GM11168 (cell line): ENCODE data around the gene MGMT.

Experiments
- in situ Hi-C: fragments of 300-500 bp; cut with MboI; formaldehyde crosslinking; loops from one replicate; pipeline ENCODE4 v1.12.0; 2022; ENCODE audit warnings: low sequenced_read_pairs; ENCODE audit not compliant: unreplicated experiment

Gene MGMT

DNA sequence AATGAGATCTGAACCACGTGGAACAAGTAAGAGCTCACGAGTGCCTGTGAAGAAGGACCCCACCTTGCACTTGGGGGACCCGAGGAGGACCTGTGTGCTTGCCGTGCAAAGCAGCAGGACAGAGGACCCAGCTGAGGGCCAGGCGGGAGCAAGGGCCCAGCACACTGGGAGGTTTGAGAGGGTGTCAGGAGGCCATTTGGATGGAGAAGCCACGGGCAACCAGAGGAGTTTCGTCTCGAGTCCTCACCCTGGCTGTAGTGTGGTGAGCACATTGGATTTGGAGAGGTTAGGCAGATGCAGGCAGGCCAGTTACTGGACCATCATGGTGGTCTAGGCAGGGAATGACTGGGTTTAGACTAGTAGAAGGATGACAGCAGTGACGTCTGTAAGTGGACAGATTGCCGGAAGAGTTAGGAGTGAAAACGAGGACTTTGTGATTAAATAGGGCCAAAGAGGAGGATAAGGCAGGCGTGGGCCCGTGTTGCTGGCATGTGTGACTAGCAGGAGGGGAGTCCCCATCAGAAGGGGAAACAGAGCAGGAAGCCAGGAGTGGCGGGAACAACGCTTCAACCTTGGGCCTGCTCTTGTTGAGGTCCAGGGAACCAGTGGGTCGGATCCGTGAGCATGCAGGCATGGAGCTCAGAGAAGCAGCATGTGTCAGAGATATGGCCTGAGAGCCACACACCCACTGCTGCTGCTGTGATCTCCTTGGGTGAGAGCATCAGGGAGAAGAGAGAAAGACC is 208.2 kb downstream of the MGMT start:
- in situ Hi-C loops: no loop called here

DNA sequence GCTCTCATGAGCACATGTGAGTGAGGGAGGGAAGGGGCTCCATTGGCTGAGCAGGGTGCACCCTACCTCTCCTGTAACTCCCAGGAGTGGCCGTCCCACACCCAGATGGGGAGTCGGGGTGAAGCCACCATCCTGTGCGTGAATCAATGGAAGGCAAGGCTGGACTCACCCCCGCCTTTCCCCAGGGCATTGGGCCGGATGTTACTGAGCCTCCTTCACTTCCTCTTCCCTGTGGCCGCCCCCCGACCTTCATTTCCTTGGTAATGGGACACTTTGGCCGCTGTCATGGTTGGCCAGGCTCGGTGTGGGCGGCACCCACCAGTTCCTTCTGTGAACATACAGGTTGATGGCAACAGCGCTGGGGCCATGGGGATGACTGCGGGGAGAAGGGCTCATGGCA is 209.0 kb downstream of the MGMT start:
- in situ Hi-C loops: no loop called here

DNA sequence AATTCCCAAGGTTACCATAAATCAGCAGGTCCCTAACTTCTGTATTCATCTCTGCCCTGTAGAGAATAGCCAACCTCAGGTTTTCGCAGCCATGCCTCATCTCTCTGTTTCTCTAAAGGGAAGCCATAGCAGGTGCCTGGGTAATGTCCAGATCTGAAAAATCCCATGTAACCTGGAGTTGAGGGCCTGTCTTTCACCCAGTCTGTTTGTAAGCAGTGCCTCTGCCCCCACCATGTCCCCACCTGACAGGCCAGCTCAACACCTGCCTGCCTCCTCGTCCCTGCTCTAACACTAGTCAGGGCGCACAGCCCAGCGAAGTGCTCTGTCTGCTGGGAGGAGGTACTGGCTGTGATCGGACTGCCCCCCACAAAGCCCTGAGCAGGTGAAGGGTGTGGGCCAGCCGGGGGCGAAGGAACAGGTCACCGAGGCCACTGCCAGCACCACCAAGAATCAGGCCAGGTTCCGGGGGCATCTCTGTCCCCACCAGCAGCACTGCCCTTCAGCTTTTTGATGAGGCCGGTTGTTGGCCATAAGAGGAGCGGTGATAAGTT is 210.4 kb downstream of the MGMT start:
- in situ Hi-C loops: no loop called here

DNA sequence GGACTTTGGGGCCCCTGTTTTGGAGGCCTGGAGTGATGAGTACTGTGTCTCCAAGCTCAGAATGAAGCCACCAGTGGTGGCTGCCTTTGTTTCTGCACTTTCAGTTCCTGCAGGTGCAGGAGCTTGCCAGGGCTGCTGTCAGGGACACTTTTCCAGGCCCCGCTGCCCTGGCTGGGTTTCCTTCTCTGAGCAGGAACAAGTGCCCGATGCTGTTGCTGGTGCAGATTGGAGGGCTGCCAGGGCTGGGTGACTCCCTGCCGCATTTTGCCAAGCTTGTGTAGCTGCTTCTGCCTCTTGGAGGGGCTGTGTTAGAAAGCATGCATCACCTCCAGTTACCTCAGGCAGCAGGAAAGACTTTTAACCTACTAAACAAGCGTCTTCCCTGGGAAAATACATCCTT is 211.1 kb downstream of the MGMT start:
- in situ Hi-C loops: no loop called here

DNA sequence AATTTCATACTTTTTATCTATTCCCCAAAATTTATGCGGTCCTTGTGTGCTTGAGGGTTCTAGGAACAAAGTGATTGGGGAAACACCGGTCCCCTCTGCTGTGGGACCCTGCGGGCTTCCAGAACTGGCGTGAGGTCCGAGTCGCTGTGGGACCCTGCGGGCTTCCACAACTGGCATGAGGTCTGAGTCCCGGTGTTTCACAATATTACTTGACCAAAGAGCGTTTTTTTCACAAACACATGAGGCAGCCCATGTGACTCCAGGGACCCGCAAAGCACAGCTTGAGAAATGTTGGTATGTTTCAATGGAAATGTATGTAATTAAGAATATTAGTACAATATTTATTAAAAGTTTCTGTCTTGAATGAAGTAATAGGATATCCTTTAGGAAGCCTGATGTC is 212.2 kb downstream of the MGMT start:
- in situ Hi-C loops: no loop called here

DNA sequence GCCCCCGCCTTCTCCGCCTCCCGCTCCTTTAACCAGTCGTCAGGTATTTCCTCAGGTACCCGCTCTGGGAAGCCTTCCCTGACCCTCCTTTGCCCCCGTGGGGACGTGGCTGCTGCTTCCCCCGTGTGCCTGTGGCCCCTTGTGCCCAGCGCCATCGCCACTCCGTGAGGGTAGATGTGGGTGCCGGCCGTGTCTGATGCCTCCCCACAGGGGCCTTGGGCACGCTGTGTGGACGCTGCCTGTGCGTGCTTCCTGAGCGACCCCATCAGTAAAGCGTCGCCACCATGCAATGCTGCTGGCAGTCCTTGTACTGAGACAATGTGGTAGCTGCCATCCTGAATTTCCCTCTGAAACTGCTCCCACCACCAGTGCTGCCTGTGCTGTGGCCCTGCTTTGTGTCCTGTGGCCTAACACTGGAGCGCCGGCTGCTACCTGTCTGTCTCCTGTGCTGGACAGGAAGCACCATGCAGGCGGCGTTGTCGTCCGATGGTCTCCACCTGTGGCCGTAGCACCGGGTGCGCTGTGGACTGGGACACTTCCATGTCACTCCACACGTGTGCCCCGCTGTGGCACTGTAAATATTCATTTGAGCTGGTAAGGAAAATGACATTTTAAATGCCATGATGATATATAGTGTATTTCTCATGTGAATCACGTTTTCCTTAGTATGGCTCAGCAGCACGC is 213.8 kb downstream of the MGMT start:
- in situ Hi-C loops: no loop called here

DNA sequence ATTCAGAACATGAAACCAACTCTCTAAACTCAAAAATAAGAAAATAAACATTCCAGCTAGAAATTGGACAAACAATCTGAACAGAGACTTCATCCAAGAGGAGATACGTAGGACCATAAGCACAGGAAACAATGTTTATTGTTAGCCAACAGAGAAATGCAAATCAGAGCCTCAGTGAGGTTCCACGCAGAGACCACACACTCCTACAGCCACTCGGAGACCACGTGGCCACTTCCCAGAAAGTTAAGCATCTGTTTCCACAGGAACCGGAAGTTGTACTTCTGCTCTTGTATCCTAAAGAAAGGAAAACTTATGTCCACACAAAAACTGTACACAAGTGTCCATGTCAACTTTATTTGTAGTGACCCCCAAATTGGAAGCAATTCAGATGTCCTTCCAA is 214.8 kb downstream of the MGMT start:
- in situ Hi-C loops: no loop called here

DNA sequence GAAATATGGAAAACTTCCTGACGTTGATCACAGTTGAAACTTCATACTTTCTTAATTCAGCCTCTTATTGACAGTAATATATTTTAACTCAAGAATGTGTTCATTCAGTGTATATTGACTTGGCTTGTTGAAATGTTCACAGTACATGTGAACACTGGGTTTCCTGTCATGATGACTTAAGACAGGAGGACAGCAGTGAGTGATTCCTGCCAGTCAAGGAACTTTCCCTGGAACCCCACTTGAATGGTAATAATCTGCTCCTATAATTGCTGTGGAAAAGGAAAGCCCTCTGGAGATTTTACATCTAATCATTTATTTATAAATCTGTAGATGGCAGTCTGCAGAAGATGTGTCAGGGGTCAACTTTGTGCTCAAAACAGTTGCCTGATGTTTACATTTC is 216.5 kb downstream of the MGMT start:
- in situ Hi-C loops: no loop called here

DNA sequence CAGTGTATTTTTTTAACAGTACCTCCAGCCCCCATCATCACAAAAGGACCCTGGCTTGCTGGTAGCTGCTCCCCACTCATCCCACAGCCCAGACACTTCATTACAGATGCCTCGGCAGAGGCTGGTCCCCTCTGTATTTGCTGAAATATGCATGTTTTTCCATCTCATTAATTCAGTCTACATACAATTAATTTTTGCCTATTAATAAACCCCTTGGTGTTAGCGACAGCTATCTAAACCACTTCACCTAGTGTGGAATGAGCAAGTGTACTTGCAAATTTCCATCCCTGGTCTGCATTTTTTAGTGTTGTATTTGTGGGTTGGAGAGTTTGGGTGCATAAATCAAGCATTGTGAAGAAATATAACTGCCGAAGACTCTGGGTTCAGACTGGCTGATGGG is 216.9 kb downstream of the MGMT start:
- in situ Hi-C loops: no loop called here

DNA sequence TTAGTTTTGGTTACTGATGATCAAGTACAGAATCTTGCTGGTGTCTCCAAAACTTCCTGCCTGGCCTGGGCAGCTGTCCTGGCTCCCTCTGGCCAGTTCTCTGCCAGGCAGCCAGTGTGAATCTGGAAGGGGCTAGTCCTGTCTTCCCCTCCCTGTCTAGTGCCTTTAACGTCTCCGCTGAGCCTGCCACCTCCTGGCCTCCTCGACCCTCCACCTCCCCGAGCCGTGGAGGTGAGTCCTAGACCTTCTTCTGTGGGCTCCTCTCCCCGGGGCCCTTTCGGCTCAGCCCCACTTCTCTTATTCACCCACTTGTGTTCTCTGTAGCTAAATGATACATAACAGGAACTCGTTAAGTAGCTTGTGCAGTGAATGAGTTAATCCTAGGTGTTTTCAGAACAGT is 218.2 kb downstream of the MGMT start:
- in situ Hi-C loops: no loop called here

DNA sequence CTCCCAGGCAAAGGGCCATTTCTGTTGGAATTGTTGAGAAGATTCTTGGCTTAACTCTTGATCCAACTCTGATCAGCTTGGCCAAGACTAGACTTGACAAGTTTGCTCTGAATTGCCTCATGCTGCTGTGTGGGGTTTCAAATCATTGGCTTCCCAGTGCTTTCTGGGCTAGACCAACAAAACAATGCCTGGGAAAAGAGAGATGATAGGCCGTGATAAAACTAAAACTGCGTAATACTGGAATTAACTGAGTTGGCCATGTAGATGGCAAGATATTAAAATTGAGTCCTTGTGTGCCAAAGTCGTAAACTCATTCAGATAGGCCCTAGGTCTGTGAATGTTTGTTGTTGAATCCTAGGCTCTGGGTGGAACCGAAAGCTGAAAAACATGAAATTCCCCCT is 222.6 kb downstream of the MGMT start:
- in situ Hi-C loops: no loop called here

DNA sequence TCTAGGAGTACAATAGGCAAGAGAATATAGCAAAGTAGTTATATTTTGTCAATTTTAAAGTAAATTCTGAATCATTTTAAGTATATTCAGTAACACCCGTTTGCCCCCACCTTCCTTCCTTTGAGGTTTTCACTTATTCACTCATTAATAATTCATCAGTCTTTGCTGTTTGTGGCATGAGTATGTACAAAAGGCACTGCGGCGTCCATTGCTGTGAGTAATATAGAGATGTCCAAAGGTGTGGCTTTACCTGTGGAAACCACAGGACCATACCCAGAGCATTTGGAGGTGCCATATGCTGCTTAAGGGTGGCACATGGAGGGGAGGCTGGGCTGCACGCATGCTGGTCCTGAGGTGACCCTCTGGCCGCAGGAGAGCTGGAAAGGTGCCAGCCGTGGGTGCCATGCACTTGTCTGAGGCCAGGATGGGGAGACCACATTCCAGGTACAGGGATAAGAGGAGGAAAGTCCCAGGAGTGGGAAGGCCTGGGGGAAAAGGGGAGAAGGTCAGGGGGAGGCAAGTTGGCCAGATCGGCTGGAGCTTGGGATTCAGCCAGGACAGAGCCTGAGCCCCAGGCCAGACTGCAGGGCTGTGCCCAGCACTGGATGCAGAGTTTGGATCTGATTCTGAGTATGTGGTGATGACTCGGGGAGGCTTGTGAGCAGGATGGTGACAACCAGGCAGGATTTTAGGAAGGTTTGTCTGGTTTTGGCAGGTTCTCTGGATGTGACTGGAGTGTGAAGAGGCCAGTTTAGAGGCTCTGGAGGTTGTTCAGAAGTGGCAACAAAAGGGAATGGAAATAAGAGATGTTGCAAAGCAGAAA is 223.4 kb downstream of the MGMT start:
- in situ Hi-C loops: no loop called here

DNA sequence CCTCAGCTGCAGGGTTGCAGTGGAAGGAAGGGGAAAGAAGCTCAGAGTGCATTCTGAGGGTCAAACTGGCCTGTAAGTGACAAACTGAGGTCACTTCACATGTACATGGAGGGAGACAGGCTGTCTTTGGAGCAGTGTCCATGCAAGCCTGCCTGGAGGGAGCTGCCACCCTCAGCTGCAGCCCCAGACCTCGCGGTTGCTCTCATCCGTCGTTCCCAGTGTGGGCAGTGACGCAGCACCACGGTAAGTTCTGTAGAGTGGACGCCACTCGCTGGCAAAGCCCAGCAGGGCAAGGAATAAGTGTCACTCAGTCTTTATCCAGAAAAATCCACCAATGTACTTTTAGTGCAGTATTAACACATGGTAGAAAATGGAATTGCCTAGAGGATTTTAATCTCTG is 225.7 kb downstream of the MGMT start:
- in situ Hi-C loops: no loop called here

DNA sequence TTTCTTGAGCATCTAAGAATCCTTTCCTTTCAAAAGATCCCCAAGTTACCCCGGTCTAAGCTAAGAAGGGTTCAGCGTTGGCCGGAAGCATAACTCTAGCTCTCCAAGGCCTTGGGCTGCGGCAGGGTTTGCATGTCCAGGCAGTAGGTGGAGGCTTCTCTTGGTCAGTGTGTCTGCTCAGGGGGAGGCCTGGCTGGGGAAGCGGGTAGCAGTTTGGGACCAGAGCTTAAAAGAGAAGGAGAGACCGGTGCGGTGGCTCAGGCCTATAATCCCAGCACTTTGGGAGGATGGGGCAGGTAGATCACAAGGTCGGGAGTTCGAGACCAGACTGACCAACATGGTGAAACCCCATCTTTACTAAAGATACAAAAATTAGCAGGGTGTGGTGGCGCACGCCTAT is 226.3 kb downstream of the MGMT start:
- in situ Hi-C loops: no loop called here

DNA sequence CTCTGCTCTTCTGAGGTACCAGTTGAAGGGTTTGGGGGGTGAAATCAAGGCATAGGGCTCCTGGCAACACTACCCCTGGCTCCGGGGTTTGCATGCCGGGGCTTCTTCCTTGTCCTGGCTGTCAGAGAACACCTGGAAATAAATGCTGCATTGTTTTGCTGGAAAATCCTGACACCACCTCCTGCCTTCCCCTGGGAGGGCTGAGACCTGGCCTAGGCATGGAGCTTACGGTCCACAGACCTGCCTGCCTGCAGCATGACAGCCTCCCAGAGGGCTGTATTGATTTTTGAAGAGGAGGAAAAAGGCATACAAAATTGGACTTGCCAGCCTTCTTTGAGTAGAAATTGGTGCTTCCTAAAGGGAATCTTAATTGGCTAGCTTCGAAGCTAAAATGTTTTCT is 227.1 kb downstream of the MGMT start:
- in situ Hi-C loops: no loop called here

DNA sequence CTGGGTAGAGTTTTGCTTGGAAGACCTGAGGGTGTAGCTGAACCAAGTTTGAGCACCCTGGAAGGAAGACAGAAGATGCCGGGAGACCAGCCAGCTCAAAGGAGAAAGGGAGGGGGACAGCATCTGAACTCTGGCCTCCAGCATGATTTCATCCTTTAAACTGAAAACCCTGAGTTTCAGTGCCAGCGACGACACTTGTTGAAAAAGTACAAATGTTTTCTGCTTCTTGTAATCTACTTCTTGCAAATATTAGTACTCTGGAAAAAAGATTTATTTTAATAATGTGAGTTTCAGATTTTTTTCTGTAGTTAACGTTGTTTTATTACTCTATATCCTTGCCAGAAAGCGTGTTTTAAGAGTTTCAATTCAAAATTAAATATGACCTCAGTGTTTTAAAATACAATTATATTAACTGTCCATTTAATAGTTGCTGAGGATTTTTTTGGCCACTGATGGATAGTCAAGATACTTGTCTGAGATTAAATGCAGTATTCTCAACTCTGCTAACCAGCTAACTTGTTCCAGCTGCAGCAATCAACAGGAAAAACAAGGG is 227.7 kb downstream of the MGMT start:
- in situ Hi-C loops: no loop called here

DNA sequence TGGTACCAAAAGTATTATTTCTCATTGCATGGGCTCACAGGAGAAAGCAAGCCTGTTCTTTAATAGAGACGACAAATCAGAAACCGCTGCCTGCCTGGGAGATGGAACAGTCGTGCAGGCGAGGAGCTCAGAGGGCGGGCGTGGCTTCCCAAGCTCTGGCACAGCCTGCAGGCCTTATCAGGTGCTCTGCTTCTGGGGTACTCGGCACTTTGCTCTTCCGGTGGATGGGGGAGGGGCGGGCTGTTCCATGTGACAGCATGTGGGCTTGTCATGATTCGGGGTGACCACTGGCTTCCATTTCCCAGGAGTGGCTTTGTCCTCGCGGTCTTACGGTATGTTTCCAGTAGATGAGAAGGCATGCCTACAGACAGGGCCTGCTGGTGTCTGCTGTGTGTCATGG is 228.6 kb downstream of the MGMT start:
- in situ Hi-C loops: no loop called here

DNA sequence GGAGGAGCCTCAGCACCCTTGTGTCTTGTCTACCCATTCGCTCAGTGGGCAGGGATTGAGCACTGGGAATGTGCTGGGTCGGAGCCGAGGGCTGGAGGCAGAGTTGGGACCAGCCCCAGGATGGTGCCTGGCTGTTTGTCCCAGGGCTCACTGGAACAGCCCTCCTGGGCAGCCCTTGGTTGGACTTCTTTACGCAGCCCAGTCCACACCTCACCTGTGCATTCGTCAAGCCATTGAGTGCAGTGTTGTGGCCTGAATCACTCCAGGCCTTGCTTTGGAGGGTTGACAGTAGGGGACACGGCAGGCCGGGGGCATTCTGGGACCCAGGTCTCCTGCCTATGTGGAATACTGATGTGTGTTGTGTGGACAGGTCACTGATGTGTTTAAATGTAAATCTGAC is 229.6 kb downstream of the MGMT start:
- in situ Hi-C loops: no loop called here

DNA sequence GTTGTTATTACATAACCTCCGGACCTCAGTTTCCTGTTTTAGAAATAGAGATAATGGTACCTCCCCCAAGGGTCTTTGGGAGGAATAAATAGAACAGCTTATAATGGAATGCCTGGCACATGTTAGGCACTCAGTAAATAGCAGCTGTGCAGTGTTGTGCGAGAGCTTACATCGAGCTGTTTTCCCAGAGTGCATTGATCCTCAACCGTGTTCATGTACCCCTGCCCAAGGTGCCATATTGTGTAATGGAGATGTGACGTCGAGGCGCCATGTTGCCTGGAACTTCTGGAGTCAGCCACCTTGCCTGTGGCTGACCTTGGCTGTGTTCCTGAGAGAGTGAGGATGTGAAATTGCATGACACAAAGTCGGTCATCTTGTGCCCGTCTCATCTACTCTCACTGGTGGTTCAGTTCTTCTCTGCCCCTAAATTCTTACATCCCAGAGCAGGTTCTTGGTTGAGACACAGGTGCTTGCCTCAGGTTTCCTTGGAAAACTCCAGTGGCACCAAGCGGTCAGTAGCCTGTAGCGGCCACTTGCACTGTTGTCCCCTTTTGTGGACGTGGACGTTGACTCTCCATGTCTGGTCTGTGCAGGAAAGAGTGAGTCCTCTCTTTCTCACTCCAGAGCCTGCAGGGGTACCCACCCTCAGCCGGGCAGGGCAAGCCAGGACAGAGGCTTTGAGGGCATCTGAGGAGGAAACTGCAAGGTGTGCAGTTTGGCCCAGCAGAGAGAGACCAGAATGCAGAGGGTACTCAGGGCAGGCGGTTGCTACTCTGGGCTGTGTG is 230.6 kb downstream of the MGMT start:
- in situ Hi-C loops: no loop called here

DNA sequence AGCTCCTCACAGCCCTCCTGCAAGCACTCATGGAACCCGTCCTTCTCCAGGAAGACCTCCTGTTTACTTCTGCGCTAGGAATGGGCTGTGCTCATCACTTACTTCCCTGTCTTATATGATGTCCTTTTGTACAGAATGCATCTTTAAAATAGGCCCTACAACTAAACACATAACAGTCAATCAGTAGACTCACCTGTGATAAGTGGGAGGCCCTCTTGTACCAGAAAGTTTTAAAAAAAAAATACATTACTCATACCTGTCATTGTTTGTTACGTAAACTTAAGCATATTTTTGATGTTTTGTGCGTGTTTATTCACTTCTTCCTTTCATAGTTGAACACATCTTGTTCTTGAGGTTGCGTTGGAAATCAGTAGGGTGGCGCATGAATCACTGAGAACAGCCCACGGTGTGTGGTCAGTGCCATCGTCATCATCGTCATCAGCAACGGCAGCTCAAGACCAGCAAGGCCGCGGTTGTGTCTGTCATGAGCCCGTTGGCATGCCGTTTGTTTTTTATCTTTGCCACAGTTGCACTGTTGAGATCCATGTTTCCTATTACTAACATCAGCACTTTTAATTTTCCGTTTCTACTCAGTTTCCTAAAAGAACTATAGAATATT is 232.8 kb downstream of the MGMT start:
- in situ Hi-C loops: no loop called here
